HG02981 (cell line): ENCODE measurements around the gene OPCML.

Experiments
- ATAC-seq: cut with Tn5 transposase; IDR thresholded peaks from one replicate; pipeline ENCODE4 v1.9.1; 2021; ENCODE audit warnings: mild to moderate bottlenecking, moderate library complexity; ENCODE audit not compliant: unreplicated experiment

The OPCML gene

GRCh38 chr11:133202816-133203215, 329.5 kb downstream of the OPCML start:
- ATAC-seq = no peak

DNA sequence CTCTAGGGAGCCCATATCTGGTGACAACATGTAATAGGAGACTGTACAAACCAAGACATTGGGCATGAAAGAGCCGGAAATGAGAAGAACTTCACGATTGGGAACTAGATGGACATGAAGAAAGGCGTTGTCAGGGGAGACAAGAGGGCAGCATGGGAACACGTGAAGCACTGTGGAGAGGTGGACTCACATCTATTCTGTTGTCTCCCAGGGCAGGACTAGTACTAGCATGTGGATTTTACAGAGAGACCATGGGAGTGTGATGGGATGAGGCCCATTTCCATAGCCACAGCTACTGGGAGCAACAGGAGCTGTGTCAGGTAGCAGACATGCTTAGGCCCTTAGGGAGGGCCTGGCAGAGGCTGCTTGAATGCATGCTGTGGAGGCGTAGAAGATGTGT, 333.9 kb downstream of the OPCML start:
- no peak for ATAC-seq

GRCh38 chr11:133197425-133197824, 334.9 kb downstream of the OPCML start:
- ATAC-seq = no peak

GRCh38 chr11:133191931-133192330, 340.4 kb downstream of the OPCML start:
- no peak for ATAC-seq

DNA sequence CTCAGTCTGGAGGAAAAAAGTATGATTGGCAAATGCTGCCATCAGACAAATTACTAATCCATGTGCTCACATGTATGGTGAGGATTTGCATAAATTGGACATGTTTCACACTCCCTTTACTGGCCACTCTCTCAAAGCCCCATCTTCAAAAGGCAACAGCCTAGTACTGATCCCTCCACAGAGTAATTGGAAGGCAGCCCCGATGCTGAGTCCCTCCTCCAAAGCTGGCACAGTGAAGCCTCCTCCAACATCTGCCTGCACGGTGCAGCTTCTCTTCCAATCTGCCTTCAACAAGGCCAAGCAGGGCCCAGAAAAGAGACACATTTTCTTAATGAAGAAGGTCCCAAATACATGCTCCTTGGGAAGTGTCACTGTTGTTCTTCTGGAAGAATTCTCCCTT, 350.6 kb downstream of the OPCML start:
- no peak for ATAC-seq

GRCh38 chr11:133181066-133181465, 351.2 kb downstream of the OPCML start:
- ATAC-seq = no peak

GRCh38 chr11:133180201-133180600, 352.1 kb downstream of the OPCML start:
- no peak for ATAC-seq

- ATAC-seq = no peak
Observed at GRCh38 chr11:133176748-133177147, 355.6 kb downstream of the OPCML start.

DNA sequence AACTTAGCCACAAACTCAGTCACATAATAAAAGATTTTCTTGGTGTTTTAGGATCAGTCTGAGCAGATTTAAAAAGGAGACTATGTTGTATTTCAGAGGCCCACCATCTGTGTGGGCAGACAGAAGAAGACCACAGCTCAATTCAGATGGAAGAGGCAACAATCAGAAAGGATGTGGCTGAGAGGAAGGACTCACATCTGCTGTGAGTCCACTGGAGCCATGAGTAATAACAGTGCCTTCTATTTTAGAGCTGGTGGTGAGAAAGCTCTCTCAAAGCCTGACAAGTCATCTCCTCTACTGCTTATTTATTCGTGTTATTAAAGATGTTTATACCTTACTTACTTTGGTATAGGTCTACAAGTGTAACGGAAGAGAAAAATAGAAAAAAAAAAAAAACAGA, 357.2 kb downstream of the OPCML start:
- ATAC-seq = no peak

GRCh38 chr11:133173810-133174412, 358.4 kb downstream of the OPCML start:
- no peak for ATAC-seq

DNA sequence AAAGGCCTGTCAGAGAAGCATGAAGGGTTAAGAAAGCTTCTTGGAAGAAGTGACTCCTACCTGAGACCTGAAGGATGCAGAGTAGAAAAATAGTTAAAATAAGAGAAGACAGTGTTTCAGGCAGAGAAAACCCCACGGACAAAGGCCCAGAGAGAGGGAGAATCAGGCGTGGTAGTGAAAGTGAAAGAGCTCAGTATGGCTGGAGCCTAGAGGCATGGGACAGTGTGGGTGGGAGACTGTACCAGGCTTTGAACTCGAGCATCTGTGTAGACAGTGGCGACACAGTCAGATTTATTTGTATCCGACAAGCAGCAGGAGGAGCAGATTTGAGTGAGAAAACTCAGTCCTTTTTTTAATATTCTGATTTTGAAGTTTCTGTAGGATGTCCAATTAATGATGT, 360.0 kb downstream of the OPCML start:
- no peak for ATAC-seq

GRCh38 chr11:133171374-133171773, 360.9 kb downstream of the OPCML start:
- ATAC-seq = no peak

GRCh38 chr11:133168016-133168415, 364.3 kb downstream of the OPCML start:
- ATAC-seq = no peak

- ATAC-seq = no peak
Observed at GRCh38 chr11:133166662-133167061, 365.6 kb downstream of the OPCML start.

DNA sequence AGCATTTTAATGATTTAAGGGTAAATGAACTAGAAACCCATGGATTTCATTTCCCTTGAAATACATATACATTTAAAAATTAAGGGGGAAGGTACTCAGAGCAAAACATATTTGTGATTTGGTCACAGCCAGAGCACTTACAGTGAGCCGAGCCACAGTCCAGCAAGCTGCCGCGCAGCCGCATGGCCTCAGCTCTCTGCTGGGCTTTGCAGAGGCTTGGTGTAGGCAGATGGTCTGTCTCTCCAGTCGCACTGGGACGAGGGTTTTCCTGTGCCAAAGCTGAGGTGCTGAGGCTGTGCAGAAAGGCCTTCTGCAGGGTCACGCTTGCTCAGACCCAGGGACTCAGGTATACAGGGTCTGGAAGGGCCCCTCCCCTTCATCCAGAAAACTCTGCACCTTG, 367.3 kb downstream of the OPCML start:
- no peak for ATAC-seq

DNA sequence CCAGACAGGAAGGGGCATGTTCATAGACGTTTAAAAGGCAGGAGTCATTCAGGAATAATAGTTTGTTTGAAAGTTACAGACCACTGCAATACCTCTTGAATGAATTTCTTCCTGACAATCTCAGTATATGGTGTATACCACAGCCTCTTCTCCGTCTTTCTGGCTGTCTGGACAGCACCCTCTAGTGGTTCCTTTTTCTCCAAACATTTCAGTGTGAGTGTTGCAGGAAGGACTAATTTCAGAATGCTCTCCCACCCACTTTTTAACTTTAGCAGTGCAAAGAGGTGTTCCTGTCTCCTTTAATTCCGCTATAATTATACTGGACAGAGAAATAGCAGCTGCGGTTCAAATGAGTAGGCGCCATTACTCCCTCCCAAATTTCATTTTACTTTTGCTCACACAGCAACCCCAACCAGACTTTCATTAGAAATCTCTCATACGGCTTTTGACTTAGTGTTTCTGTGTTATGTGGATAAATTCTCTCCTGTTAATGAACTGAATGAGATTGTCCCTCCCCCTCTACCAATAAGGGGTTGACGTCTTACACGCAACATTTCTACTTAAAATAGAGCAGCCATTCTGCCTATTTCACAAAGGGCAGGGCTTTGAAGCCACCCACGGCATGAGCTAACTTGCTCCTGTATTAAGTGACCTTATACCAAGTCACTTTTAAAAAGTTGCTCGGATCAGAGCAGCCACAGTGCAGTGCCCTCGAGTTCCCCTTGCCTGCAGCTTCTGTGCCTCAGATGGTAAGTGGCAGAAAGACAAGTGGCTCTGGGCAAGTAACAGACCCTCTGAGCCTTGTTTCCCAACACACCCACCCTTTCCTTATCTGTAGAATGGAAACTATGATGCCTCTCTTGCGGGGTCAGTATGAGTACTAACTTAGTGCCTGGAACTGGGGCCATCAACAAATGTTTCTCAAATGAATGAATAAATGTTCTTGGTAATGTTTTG, 368.6 kb downstream of the OPCML start:
- ATAC-seq = peak; percentile 67

DNA sequence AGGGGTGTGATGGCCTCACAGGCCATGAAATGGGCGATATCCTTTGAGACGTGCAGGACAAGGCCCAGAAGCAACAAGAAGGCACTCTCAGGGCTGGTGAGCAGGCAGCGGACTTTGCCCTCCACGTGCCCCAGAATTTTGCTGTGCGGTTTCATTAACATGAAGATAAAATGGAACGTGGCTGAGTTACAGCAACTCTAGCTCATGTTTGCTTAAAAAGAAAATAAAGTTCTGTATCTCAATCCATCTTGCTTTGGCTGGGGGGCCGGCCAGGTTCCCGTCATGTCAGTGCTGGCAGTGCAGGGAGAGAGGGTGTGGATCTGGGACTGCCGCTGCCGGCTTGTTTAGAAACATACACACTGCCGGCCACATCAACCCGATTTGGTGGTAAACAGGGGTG, 370.1 kb downstream of the OPCML start:
- ATAC-seq = no peak

DNA sequence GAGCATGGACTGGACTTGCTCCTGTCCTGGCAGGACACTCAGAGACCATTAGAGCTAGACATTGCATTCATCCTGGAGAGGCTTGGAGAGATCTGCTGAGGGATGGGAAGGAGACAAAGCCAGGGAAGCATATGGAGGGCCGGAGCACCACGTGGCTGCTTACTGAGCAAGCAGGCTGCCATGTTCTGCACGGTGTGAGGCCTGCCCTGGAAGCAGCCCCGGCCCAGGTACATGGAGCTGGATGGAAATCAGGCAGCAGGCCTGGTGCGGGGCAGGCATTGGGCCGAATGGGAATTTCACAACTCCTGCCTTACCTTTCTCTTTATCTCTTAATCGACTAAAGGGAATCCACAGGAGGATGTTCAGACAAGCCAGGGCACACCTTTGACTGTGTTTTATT, 371.5 kb downstream of the OPCML start:
- no peak for ATAC-seq

- no peak for ATAC-seq
Observed at GRCh38 chr11:133156986-133157745, 375.1 kb downstream of the OPCML start.

DNA sequence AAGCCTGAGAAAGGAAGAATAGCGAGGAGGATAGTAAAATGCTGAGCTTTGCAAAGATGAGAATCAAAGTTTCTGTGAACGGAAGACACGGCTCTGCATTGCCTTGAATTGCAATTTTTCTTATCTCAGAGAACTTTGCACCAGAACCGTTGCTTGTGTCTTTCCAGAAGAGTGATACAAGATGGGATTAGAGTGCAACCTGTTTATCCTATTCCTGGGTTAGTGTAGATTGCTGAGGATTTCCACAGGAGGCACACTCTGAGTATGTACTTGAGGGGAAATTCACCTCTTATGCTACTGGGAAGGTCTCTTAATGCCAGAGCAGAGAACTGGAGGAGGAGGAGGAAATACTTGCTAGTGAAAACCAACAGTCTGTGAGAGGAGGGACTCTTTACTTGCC, 377.5 kb downstream of the OPCML start:
- no peak for ATAC-seq

GRCh38 chr11:133154076-133154475, 378.2 kb downstream of the OPCML start:
- no peak for ATAC-seq

DNA sequence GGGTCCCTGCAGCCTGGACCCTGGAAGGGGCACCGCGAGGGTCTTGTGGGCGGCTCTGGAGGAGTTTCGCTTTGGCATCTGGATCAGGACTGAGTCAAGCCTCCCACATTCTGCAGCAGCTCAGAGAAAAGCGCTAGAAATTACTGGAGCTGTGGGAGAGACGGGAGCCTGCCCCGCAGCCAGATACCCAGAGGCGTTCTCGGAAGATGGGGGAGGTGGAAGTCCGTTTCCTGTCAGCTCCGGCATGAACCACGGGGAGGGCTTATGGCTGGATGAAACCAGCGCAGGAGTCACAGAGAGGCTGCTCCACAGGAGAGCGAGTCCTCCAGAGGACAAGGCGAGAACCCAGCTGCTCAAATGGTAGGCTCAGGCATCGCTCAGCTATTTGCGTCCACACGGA, 379.3 kb downstream of the OPCML start:
- ATAC-seq = no peak
